ENCODE results near the gene ADGRF4.

ADGRF4 gene

DNA sequence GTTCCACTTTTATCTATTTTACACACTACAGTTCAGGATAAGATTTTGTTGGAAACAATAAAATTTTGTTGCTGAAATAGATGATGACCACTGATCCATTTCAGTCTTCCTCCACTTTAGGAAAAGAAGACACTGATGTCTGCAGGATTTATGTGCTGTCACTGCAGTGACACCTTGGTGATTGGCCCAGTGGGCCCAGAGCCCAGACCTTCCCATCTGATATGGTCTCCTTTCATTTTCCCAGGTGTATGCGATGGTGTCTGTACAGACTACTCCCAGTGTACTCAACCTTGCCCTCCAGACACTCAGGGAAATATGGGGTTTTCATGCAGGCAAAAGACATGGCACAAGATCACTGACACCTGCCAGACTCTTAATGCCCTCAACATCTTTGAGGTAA lies 19.6 kb upstream of the ADGRF4 start:
- Histone ChIP-seq H3K9ac (ENCODE audit: insufficient read length) (no peak overlapping the region), H3K9me3 (ENCODE audit: low read depth, low read length) (no peaks in the 10 kb centered on the region), H3K36me3 (ENCODE audit: insufficient read depth, low read length) (no peaks in the 10 kb centered on the region), H3K27ac (no peak overlapping the region), H3K4me3 (no peak overlapping the region)
- DNase-seq (ENCODE audit: low read depth, low spot score): no peak
- TF ChIP-seq POLR2AphosphoS5 (IDR thresholded peaks at IDR 0.05; ENCODE audit: borderline replicate concordance, low read depth, low read length) (no peak), FOXP2 (optimal IDR thresholded peaks at IDR 0.05; ENCODE audit: control extremely low read depth, extremely low read length, insufficient read depth) (no peak), EZH2 (IDR thresholded peaks at IDR 0.05) (no peak)

DNA sequence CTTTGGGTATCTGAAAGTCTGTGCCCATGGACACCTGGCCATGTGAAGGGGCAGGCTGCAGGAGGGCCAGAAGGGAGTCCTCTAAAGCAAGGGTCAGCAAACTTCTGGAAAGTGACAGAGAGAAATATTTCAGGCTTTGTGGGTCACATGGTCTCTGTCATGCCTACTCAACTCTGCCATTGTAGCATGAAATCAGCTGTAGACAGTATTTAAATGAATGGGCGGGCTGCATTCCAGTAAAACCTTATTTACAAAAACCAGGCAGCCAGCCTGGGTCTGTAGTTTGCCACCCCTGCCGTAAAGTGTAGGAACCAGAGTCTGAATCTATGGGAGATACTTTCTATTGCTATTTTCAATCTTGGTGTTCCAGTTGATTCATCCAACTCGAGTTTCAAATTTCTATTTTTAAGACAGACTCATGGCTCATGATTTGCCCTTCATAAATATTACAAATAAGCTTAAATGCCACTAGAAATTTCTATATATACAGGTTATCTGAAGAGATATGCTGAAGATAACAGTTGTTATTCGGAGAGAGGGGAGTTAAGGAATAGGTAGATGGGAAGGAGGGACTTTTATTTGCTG lies 19.0 kb upstream of the ADGRF4 start:
- no peak for DNase-seq (ENCODE audit: low read depth, low spot score)
- Histone ChIP-seq H3K9ac (ENCODE audit: insufficient read length) (no peak overlapping the region), H3K9me3 (ENCODE audit: low read depth, low read length) (no peaks in the 10 kb centered on the region), H3K36me3 (ENCODE audit: insufficient read depth, low read length) (no peaks in the 10 kb centered on the region), H3K4me3 (no peak overlapping the region), H3K27ac (no peak overlapping the region)
- TF ChIP-seq FOXP2 (optimal IDR thresholded peaks at IDR 0.05; ENCODE audit: control extremely low read depth, extremely low read length, insufficient read depth) (no peak), EZH2 (IDR thresholded peaks at IDR 0.05) (no peak), POLR2AphosphoS5 (IDR thresholded peaks at IDR 0.05; ENCODE audit: borderline replicate concordance, low read depth, low read length) (no peak)

DNA sequence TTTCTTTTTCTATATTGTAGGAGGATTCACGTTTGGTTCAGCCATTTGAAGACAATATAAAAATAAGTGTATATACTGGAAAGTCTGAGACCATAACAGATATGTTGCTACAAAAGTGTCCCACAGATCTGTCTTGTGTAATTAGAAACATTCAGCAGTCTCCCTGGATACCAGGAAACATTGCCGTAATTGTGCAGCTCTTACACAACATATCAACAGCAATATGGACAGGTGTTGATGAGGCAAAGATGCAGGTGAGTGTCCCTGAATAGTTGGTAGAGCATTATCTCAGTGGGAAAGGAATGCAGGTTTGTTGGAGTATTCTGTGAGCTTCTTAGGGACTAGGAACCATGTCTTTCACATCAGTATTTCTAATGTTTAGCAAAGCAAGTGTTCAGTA lies 18.3 kb upstream of the ADGRF4 start:
- Histone ChIP-seq H3K9ac (ENCODE audit: insufficient read length) (no peak overlapping the region), H3K36me3 (ENCODE audit: insufficient read depth, low read length) (no peaks in the 10 kb centered on the region), H3K27ac (no peak overlapping the region), H3K4me3 (no peak overlapping the region), H3K9me3 (ENCODE audit: low read depth, low read length) (no peaks in the 10 kb centered on the region)
- no peak for DNase-seq (ENCODE audit: low read depth, low spot score)
- TF ChIP-seq EZH2 (IDR thresholded peaks at IDR 0.05): no peak
- no peak for TF ChIP-seq FOXP2 (optimal IDR thresholded peaks at IDR 0.05; ENCODE audit: control extremely low read depth, extremely low read length, insufficient read depth)
- no peak for TF ChIP-seq POLR2AphosphoS5 (IDR thresholded peaks at IDR 0.05; ENCODE audit: borderline replicate concordance, low read depth, low read length)

DNA sequence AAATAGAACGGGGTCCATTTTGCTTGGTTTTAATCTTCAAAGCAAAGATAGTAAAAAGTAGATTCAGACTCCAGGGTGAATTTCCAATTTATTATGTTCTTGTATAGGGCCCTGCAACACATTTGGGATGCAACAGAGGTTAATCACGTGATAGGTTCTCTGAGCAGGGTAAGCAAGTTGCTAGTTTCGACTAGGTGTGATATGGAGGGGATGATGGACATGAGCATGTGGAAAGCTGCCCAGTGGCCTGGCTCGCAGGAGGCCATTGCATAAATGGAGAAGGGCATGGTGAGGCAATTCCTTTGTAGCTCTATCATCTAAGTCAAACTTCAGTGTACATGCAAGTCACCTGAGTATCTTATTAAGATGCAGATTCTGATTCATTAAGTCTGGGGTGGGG lies 17.7 kb upstream of the ADGRF4 start:
- Histone ChIP-seq H3K4me3 (no peak overlapping the region), H3K9ac (ENCODE audit: insufficient read length) (no peak overlapping the region), H3K27ac (no peak overlapping the region), H3K36me3 (ENCODE audit: insufficient read depth, low read length) (no peaks in the 10 kb centered on the region), H3K9me3 (ENCODE audit: low read depth, low read length) (no peaks in the 10 kb centered on the region)
- TF ChIP-seq EZH2 (IDR thresholded peaks at IDR 0.05) (no peak), FOXP2 (optimal IDR thresholded peaks at IDR 0.05; ENCODE audit: control extremely low read depth, extremely low read length, insufficient read depth) (no peak), POLR2AphosphoS5 (IDR thresholded peaks at IDR 0.05; ENCODE audit: borderline replicate concordance, low read depth, low read length) (no peak)
- DNase-seq (ENCODE audit: low read depth, low spot score): no peak

DNA sequence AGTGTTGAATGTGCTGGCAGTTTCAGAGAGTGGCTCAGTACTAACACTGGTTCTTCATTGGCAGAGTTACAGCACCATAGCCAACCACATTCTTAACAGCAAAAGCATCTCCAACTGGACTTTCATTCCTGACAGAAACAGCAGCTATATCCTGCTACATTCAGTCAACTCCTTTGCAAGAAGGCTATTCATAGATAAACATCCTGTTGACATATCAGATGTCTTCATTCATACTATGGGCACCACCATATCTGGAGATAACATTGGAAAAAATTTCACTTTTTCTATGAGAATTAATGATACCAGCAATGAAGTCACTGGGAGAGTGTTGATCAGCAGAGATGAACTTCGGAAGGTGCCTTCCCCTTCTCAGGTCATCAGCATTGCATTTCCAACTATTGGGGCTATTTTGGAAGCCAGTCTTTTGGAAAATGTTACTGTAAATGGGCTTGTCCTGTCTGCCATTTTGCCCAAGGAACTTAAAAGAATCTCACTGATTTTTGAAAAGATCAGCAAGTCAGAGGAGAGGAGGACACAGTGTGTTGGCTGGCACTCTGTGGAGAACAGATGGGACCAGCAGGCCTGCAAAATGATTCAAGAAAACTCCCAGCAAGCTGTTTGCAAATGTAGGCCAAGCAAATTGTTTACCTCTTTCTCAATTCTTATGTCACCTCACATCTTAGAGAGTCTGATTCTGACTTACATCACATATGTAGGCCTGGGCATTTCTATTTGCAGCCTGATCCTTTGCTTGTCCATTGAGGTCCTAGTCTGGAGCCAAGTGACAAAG lies 17.0 kb upstream of the ADGRF4 start:
- no peak overlapping the region for H3K4me3 ChIP-seq
- TF ChIP-seq FOXP2 (optimal IDR thresholded peaks at IDR 0.05; ENCODE audit: control extremely low read depth, extremely low read length, insufficient read depth): no peak
- no peak for TF ChIP-seq EZH2 (IDR thresholded peaks at IDR 0.05)
- no peak for TF ChIP-seq POLR2AphosphoS5 (IDR thresholded peaks at IDR 0.05; ENCODE audit: borderline replicate concordance, low read depth, low read length)
- no peak for DNase-seq (ENCODE audit: low read depth, low spot score)
- H3K27ac ChIP-seq: no peak overlapping the region
- no peaks in the 10 kb centered on the region for H3K9me3 ChIP-seq (ENCODE audit: low read depth, low read length)
- no peaks in the 10 kb centered on the region for H3K36me3 ChIP-seq (ENCODE audit: insufficient read depth, low read length)
- no peak overlapping the region for H3K9ac ChIP-seq (ENCODE audit: insufficient read length)

DNA sequence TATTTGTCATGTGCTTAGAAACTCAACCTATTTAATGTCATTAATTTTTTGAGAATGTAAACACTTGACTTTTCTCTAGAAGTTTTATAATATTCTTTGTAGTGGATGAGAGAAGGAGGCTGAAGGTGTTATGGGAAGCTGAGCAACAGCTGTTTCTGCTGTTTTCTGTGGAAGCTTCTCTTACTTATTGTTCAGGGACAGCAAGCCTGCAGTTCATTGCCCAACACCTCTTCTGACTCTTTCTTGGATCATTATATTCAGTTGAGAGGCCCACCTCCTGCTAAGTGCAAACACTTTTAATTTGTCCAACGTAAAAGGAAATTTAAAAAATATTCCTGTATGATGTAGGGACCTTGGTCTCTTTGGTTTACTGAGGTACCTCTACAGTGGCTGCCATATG lies 12.0 kb upstream of the ADGRF4 start:
- Histone ChIP-seq H3K36me3 (ENCODE audit: insufficient read depth, low read length) (no peaks in the 10 kb centered on the region), H3K9ac (ENCODE audit: insufficient read length) (no peak overlapping the region), H3K9me3 (ENCODE audit: low read depth, low read length) (no peaks in the 10 kb centered on the region), H3K4me3 (no peak overlapping the region), H3K27ac (no peak overlapping the region)
- TF ChIP-seq EZH2 (IDR thresholded peaks at IDR 0.05) (no peak), POLR2AphosphoS5 (IDR thresholded peaks at IDR 0.05; ENCODE audit: borderline replicate concordance, low read depth, low read length) (no peak), FOXP2 (optimal IDR thresholded peaks at IDR 0.05; ENCODE audit: control extremely low read depth, extremely low read length, insufficient read depth) (no peak)
- DNase-seq (ENCODE audit: low read depth, low spot score): no peak

DNA sequence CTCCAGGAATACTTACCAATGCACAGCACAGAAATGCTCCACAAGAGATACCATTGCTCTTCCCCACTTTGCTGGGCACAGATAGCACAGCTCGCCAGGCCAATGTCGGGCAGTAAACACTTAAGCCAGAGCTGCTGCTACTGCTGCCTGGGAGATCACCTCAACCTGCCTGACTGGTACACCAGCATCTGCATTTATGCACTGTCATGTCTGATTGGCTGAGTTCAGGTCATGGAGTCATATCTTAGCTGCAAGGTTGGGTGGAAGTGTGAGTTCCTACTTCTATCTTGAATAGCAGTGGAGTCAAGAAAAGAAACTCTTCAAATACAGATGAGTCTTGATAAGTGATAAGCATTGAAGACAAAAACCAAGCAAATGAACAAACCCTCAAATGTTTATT lies 10.9 kb upstream of the ADGRF4 start:
- TF ChIP-seq POLR2AphosphoS5 (IDR thresholded peaks at IDR 0.05; ENCODE audit: borderline replicate concordance, low read depth, low read length): no peak
- no peak for TF ChIP-seq EZH2 (IDR thresholded peaks at IDR 0.05)
- TF ChIP-seq FOXP2 (optimal IDR thresholded peaks at IDR 0.05; ENCODE audit: control extremely low read depth, extremely low read length, insufficient read depth): no peak
- Histone ChIP-seq H3K4me3 (no peak overlapping the region), H3K9me3 (ENCODE audit: low read depth, low read length) (no peaks in the 10 kb centered on the region), H3K36me3 (ENCODE audit: insufficient read depth, low read length) (no peaks in the 10 kb centered on the region), H3K27ac (no peak overlapping the region), H3K9ac (ENCODE audit: insufficient read length) (no peak overlapping the region)
- no peak for DNase-seq (ENCODE audit: low read depth, low spot score)

DNA sequence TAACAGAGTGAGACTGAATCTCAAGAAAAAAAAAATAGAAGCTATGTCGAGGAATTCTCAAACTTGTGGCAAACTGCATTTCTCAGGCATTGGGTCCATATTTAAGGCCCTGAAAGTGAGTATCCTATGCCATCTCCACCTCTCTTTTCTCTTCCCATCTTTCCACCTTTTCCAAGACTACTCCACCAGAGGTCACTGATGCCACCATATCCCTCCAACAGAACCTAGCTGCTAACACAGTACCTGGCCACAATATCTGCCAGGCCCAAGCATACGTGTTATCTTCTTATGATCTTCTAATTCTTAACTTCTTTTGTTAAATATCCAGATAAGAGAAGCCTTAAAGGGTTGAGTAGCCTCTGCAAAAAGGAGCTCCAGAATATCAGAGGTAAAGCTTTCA lies 8.2 kb upstream of the ADGRF4 start:
- TF ChIP-seq POLR2AphosphoS5 (IDR thresholded peaks at IDR 0.05; ENCODE audit: borderline replicate concordance, low read depth, low read length): no peak
- no peak for TF ChIP-seq EZH2 (IDR thresholded peaks at IDR 0.05)
- TF ChIP-seq FOXP2 (optimal IDR thresholded peaks at IDR 0.05; ENCODE audit: control extremely low read depth, extremely low read length, insufficient read depth): no peak
- no peak overlapping the region for H3K9ac ChIP-seq (ENCODE audit: insufficient read length)
- no peaks in the 10 kb centered on the region for H3K36me3 ChIP-seq (ENCODE audit: insufficient read depth, low read length)
- H3K9me3 ChIP-seq (ENCODE audit: low read depth, low read length): no peaks in the 10 kb centered on the region
- H3K27ac ChIP-seq: no peak overlapping the region
- H3K4me3 ChIP-seq: no peak overlapping the region
- DNase-seq (ENCODE audit: low read depth, low spot score): no peak
